Astrocyte (in vitro differentiated cells and primary cell): ENCODE results near the gene PLA2G4A. TPM values are rescaled to one million over a fixed set of nuclear protein-coding genes. Genes with fewer than 3 reads are reported as not detected.

ENCODE experiments used
- DNase-seq: peaks from one replicate; pipeline ENCODE4 v3.0.0-alpha.2; 2010; ENCODE audit warnings: low read depth
- FAIRE-seq: peaks from 2 replicates; lab custom pipeline; 2011; peaks lifted over from hg19 to GRCh38; lab: Jason Lieb, UNC
- H2AFZ ChIP-seq: 2 replicates; pipeline ENCODE4 v1.6.0; 2012; ENCODE audit warnings: low read depth, low read length, inconsistent platforms
- H3K27ac ChIP-seq: 2 replicates; pipeline ENCODE4 v1.5.1; 2011; ENCODE audit warnings: low read depth, low read length, inconsistent platforms
- H3K27me3 ChIP-seq: 2 replicates; pipeline ENCODE4 v1.6.0; 2011; ENCODE audit warnings: low read length, inconsistent platforms; ENCODE audit not compliant: insufficient read depth
- H3K36me3 ChIP-seq: 2 replicates; pipeline ENCODE4 v1.5.1; 2011; ENCODE audit warnings: low read length, inconsistent platforms; ENCODE audit not compliant: insufficient read depth
- H3K4me1 ChIP-seq: 2 replicates; pipeline ENCODE4 v1.5.1; 2011; ENCODE audit warnings: low read length, inconsistent platforms; ENCODE audit not compliant: insufficient read depth
- H3K4me2 ChIP-seq: 2 replicates; pipeline ENCODE4 v1.6.0; 2012; ENCODE audit warnings: low read length, inconsistent platforms
- H3K4me3 ChIP-seq: 2 replicates; pipeline ENCODE4 v1.5.1; 2011; ENCODE audit warnings: low read depth, mild to moderate bottlenecking, low read length, inconsistent platforms; ENCODE audit not compliant: insufficient read depth
- H3K79me2 ChIP-seq: 2 replicates; pipeline ENCODE4 v1.6.0; 2012; ENCODE audit warnings: mild to moderate bottlenecking, low read length, inconsistent platforms; ENCODE audit not compliant: insufficient read depth
- H3K9ac ChIP-seq: 2 replicates; pipeline ENCODE4 v1.6.0; 2012; ENCODE audit warnings: mild to moderate bottlenecking, low read length, inconsistent platforms
- H3K9me3 ChIP-seq: 2 replicates; pipeline ENCODE4 v1.5.1; 2012; ENCODE audit warnings: low read depth, mild to moderate bottlenecking, low read length, inconsistent platforms; ENCODE audit not compliant: insufficient read depth
- H4K20me1 ChIP-seq: 2 replicates; pipeline ENCODE4 v1.6.0; 2012; ENCODE audit warnings: low read length, inconsistent platforms; ENCODE audit not compliant: insufficient read depth
- H3K27ac Mint-ChIP-seq: one replicate; pipeline ENCODE4 v1.8.0; 2021; ENCODE audit warnings: mild to moderate bottlenecking, mixed read lengths; ENCODE audit not compliant: unreplicated experiment
- H3K27me3 Mint-ChIP-seq: one replicate; pipeline ENCODE4 v1.8.0; 2021; ENCODE audit warnings: low read depth, mixed read lengths; ENCODE audit not compliant: unreplicated experiment
- H3K36me3 Mint-ChIP-seq: one replicate; pipeline ENCODE4 v1.8.0; 2021; ENCODE audit warnings: low read depth, mixed read lengths; ENCODE audit not compliant: unreplicated experiment
- H3K4me1 Mint-ChIP-seq: one replicate; pipeline ENCODE4 v1.8.0; 2021; ENCODE audit warnings: low read depth, mixed read lengths; ENCODE audit not compliant: unreplicated experiment
- H3K4me3 Mint-ChIP-seq: one replicate; pipeline ENCODE4 v1.8.0; 2021; ENCODE audit warnings: mild to moderate bottlenecking, moderate library complexity, mixed read lengths; ENCODE audit not compliant: unreplicated experiment
- H3K9me3 Mint-ChIP-seq: one replicate; pipeline ENCODE4 v1.8.0; 2021; ENCODE audit warnings: mild to moderate bottlenecking, mixed read lengths; ENCODE audit not compliant: unreplicated experiment
- EZH2 ChIP-seq: IDR thresholded peaks from 2 replicates; pipeline ENCODE4 v1.6.1; 2012; ENCODE audit warnings: mild to moderate bottlenecking, low read length, inconsistent platforms; ENCODE audit not compliant: insufficient read depth
- total RNA-seq: library from RNA; stranded (reverse); gene quantifications from 2 replicates; pipeline ENCODE4 v1.2.1, GENCODE V29; 2021
- TF ChIP-seq, protein P1 (sequence below): IDR thresholded peaks from 2 replicates; pipeline ENCODE4 v1.5.1; 2011; ENCODE audit warnings: low read depth, mild to moderate bottlenecking, inconsistent platforms, low read length, moderate library complexity; ENCODE audit not compliant: insufficient read depth

PLA2G4A gene
- total RNA-seq, 1 donor from 2014 or later, result 1.4 TPM

DNA sequence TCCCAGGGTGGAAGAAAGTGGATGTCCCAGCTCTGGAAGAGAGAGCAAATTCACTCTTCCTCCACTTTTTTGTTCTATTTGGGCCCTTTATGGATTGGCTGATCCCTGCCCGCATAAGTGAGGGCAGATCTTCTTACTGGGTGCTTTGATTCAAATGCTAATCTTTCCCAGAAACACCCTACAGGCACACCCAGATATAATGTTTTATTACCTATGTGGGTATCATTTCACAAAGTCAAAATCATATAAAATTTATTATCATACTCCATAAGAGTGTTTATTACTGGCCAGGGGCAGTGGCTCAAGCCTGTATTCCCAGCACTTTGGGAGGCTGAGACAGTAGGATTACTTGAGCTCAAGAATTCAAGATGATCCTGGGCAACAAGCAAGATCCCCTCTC, 16.9 kb upstream of the PLA2G4A start:
- TF ChIP-seq, protein P1, sequence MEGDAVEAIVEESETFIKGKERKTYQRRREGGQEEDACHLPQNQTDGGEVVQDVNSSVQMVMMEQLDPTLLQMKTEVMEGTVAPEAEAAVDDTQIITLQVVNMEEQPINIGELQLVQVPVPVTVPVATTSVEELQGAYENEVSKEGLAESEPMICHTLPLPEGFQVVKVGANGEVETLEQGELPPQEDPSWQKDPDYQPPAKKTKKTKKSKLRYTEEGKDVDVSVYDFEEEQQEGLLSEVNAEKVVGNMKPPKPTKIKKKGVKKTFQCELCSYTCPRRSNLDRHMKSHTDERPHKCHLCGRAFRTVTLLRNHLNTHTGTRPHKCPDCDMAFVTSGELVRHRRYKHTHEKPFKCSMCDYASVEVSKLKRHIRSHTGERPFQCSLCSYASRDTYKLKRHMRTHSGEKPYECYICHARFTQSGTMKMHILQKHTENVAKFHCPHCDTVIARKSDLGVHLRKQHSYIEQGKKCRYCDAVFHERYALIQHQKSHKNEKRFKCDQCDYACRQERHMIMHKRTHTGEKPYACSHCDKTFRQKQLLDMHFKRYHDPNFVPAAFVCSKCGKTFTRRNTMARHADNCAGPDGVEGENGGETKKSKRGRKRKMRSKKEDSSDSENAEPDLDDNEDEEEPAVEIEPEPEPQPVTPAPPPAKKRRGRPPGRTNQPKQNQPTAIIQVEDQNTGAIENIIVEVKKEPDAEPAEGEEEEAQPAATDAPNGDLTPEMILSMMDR, result no peak
- TF ChIP-seq EZH2, result no peak
- Histone ChIP-seq H3K9ac (peak overlapping the region; percentile 62), H3K4me3 (no peak overlapping the region), H2AFZ (no peak overlapping the region), H3K27ac (peak overlapping the region; percentile 84), H3K27me3 (no peaks in the 10 kb centered on the region), H3K36me3 (no peaks in the 10 kb centered on the region), H3K79me2 (no peaks in the 10 kb centered on the region), H3K4me2 (peak overlapping the region; percentile 60), H3K9me3 (no peaks in the 10 kb centered on the region), H3K4me1 (peaks cover 17% of the 10 kb centered on the region), H4K20me1 (no peaks in the 10 kb centered on the region)
- FAIRE-seq (no peak), DNase-seq (no peak)
- Mint-ChIP-seq H3K36me3 (no peaks in the 10 kb centered on the region), H3K27me3 (no peaks in the 10 kb centered on the region), H3K9me3 (no peaks in the 10 kb centered on the region), H3K27ac (no peak overlapping the region), H3K4me1 (no peaks in the 10 kb centered on the region), H3K4me3 (no peak overlapping the region)

DNA sequence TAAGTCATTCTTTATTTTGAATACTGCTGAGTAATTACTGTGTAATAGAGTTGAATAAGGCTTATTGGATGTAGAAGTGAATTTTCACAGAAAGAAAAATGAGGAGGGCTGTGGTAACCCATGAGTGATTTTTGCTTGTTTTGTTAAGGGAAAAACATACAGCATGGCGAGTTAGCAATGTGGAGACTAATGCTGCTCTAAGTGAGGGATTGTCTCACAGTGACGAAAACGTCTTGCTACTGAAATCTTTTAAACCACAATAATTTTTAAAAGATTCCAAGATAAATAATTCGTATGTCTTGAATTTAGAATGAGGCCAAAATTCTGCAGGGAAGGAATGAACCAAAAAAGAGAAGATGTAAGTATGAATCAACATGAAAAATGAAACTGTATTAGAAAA, 16.2 kb upstream of the PLA2G4A start:
- Histone ChIP-seq H3K4me1 (peaks cover 17% of the 10 kb centered on the region), H2AFZ (no peak overlapping the region), H4K20me1 (no peaks in the 10 kb centered on the region), H3K9ac (peak overlapping the region; percentile 62), H3K27me3 (no peaks in the 10 kb centered on the region), H3K27ac (peak overlapping the region; percentile 84), H3K9me3 (no peaks in the 10 kb centered on the region), H3K79me2 (no peaks in the 10 kb centered on the region), H3K4me2 (peak overlapping the region; percentile 60), H3K36me3 (no peaks in the 10 kb centered on the region), H3K4me3 (no peak overlapping the region)
- FAIRE-seq (peak; percentile 26), DNase-seq (peak; percentile 99)
- Mint-ChIP-seq H3K27ac (no peak overlapping the region), H3K4me1 (no peaks in the 10 kb centered on the region), H3K9me3 (no peaks in the 10 kb centered on the region), H3K36me3 (no peaks in the 10 kb centered on the region), H3K4me3 (no peak overlapping the region), H3K27me3 (no peaks in the 10 kb centered on the region)
- TF ChIP-seq, protein P1, result no peak
- no peak for TF ChIP-seq EZH2

DNA sequence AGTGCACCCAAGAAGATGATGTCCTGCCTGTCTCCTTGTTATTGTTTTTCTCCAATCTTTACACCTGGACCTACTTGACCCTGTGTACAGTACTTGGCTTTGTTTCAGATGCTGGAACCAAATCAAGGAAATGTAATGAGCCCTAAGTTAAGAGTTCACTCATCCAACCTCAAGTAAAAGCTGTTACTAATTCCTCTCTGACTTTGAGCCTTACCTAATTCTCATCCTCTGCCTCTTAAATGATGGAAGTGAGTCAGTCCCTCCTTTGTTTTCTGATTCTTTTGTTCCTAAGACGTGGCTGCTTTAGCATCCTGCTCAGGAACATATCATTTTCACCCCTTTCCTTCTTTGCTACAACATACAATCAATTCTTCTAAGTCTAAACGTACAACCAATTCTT, 15.3 kb upstream of the PLA2G4A start:
- no peak for FAIRE-seq
- H3K27ac ChIP-seq, result peak overlapping the region; percentile 84

More for the DNA sequence above, 15.3 kb upstream of the PLA2G4A start:
- Mint-ChIP-seq H3K27me3 (no peaks in the 10 kb centered on the region), H3K4me1 (no peaks in the 10 kb centered on the region), H3K9me3 (no peaks in the 10 kb centered on the region), H3K36me3 (no peaks in the 10 kb centered on the region), H3K4me3 (no peak overlapping the region), H3K27ac (no peak overlapping the region)
- TF ChIP-seq, protein P1, result no peak
- TF ChIP-seq EZH2, result no peak
- Histone ChIP-seq H3K36me3 (no peaks in the 10 kb centered on the region), H3K27me3 (no peaks in the 10 kb centered on the region), H3K79me2 (no peaks in the 10 kb centered on the region), H3K9me3 (no peaks in the 10 kb centered on the region), H2AFZ (peak overlapping the region; percentile 2), H4K20me1 (no peaks in the 10 kb centered on the region), H3K9ac (peak overlapping the region; percentile 62), H3K4me1 (peaks cover 17% of the 10 kb centered on the region), H3K4me2 (peak overlapping the region; percentile 60), H3K4me3 (no peak overlapping the region)
- DNase-seq, result peak; percentile 57
